ENCODE results near the gene ELOVL6.

The ELOVL6 gene

DNA sequence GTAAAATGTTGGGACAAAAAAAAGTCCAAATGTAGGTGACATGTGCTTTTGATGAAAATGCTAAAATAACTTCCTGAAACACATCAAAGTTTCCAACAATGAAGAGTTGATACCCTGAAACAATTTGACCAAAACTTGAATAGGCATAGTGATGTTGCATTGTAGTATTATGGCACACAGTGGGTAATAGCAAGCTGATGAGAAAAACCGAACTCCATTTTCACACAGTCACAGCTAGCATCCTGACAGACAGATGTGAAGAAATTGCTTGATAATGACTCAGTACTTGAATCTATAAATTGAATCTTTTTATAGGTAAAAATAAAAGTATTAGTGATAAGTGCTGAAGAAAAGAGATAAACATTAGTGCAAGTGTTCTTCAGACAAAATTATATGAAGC lies 122.5 kb downstream of the ELOVL6 start:
- no peak overlapping the region for H3K4me3 ChIP-seq (ENCODE audit: control insufficient read depth, low read depth, low read length)
- no peak for DNase-seq (ENCODE audit: low read depth)
- TF ChIP-seq, protein P1, sequence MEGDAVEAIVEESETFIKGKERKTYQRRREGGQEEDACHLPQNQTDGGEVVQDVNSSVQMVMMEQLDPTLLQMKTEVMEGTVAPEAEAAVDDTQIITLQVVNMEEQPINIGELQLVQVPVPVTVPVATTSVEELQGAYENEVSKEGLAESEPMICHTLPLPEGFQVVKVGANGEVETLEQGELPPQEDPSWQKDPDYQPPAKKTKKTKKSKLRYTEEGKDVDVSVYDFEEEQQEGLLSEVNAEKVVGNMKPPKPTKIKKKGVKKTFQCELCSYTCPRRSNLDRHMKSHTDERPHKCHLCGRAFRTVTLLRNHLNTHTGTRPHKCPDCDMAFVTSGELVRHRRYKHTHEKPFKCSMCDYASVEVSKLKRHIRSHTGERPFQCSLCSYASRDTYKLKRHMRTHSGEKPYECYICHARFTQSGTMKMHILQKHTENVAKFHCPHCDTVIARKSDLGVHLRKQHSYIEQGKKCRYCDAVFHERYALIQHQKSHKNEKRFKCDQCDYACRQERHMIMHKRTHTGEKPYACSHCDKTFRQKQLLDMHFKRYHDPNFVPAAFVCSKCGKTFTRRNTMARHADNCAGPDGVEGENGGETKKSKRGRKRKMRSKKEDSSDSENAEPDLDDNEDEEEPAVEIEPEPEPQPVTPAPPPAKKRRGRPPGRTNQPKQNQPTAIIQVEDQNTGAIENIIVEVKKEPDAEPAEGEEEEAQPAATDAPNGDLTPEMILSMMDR (IDR thresholded peaks at IDR 0.05; ENCODE audit: control insufficient read depth, insufficient read depth, low read depth, low read length, missing control alignments), result no peak

DNA sequence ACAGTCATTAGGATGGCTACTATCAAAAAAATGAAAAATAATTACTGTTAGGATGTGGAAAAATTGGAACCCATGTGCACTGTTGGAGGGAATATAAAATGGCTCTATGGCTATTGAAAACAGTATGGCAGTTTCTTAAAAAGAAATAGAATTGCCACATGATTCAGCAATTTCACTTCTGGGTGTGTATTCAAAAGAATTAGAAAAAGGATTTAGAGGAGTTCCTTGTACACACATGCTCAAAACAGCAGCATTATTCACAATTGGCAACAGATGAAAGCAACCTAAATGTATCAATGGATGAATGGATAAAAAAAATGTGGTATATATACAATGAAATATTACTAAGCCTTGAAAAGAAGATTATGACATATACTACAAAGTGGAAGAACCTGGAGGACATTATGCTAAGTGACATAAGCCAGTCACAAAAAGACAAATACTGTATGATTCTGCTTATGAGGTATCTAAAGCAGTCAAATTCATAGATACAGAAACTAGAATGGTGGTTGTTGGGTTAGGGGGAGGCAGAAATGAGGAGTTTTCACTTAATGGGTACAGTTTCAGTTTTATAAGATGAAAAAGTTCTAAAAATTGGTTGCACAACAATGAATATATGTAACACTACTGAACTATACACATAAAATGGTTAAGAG lies 123.2 kb downstream of the ELOVL6 start:
- DNase-seq (ENCODE audit: low read depth), result no peak
- TF ChIP-seq, protein P1 (IDR thresholded peaks at IDR 0.05; ENCODE audit: control insufficient read depth, insufficient read depth, low read depth, low read length, missing control alignments), result no peak
- H3K4me3 ChIP-seq (ENCODE audit: control insufficient read depth, low read depth, low read length), result no peak overlapping the region

DNA sequence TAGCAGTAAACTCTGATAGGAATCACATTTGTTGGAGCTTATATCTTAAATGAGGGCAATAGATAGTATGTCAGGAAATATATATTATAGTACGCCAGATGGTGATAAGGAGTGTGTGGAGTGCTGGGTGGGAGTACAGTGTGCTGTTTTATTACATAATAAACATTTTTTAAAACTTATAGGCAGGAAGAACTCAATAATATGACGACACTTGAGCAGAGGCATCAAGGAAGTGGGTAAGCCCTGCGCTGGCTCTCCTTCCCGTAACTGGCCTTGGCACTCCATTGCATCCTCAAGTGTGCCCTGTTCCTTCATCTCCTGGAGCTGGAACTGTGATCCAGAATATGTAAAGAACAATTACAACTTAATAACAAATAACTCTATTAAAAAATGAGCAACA lies 123.8 kb downstream of the ELOVL6 start:
- TF ChIP-seq, protein P1 (IDR thresholded peaks at IDR 0.05; ENCODE audit: control insufficient read depth, insufficient read depth, low read depth, low read length, missing control alignments), result no peak
- DNase-seq (ENCODE audit: low read depth), result no peak

DNA sequence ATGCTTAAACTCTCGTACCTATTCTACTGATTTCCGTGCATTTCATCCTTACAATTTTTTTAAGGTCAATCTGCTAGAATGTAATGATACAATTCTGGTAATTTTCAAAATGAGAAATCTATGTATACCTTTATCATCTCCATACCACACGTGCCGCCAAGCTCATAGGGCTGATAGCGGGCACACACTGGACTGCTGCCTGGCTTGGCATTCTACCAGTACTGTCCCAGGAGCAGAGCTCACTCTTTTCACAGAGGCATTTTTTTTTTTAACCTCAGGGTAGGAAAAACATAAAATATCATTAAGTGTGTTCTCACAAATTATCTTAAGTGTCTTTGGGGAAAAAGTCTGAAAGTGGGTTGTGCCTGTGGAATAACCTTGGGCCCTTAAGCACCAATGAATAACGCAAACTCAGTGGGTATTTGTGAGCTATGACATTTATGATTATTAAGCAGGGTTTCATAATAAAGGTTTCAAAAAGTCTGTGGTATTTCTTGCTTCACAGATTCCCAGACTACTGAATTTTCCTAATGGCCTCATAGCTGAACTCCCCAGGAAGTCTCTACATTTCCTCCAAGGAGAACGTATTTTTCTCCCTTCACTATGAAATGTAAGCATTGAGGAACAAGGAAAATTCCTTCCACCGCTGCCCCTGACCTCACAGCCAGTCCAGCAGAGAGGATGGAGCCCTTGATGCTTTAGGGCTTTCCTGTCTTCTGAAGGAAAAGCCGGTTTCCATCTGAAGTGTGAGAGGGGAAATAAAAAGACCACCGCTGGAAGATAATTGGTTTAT lies 125.2 kb downstream of the ELOVL6 start:
- TF ChIP-seq, protein P1 (IDR thresholded peaks at IDR 0.05; ENCODE audit: control insufficient read depth, insufficient read depth, low read depth, low read length, missing control alignments), result no peak
- H3K4me3 ChIP-seq (ENCODE audit: control insufficient read depth, low read depth, low read length), result no peak overlapping the region
- no peak for DNase-seq (ENCODE audit: low read depth)

More for the DNA sequence above, 123.8 kb downstream of the ELOVL6 start:
- no peak overlapping the region for H3K4me3 ChIP-seq (ENCODE audit: control insufficient read depth, low read depth, low read length)

DNA sequence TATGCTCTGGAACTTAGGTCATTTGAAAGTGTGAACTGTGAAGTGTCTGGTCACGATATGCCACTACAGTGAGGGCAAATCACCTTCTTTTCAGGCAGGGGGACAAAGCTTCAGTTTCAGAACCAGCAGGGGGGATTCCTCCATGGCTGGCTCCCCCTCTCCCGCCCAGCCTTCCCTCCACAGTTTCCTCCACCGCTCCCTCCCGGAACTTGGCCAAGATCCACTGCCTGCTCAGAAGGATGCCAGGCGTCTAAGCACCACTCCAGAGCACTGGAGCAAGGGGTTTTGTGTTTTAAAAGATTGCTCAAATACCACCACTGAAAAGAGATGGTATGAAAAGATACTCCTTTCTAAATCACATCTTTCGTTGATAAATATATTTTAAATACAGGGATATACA lies 126.9 kb downstream of the ELOVL6 start:
- no peak overlapping the region for H3K4me3 ChIP-seq (ENCODE audit: control insufficient read depth, low read depth, low read length)
- DNase-seq (ENCODE audit: low read depth), result no peak
- TF ChIP-seq, protein P1 (IDR thresholded peaks at IDR 0.05; ENCODE audit: control insufficient read depth, insufficient read depth, low read depth, low read length, missing control alignments), result no peak

DNA sequence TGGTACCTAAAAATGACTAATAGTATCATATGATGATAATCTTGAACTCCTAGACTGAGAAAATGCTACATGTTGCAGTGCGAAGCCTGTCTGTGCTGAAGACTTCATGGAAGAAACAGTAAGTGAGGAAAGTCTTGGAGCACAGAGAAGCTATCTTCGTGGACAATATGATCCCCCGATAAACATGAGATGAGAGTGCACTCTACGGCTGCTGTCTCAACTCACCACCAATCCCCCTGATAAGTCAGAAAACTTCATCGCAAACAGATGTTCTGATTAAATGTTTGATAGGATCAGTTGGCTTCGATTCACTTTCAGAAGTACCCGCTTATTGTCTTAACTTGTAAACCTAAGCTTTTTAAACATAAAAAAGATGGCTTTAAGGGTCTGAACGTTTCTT lies 130.2 kb downstream of the ELOVL6 start:
- H3K4me3 ChIP-seq (ENCODE audit: control insufficient read depth, low read depth, low read length), result no peak overlapping the region
- TF ChIP-seq, protein P1 (IDR thresholded peaks at IDR 0.05; ENCODE audit: control insufficient read depth, insufficient read depth, low read depth, low read length, missing control alignments), result no peak
- DNase-seq (ENCODE audit: low read depth), result no peak
